GM12878 (cell line): ENCODE measurements around the gene SVIP. TPM values are rescaled to one million over a fixed set of nuclear protein-coding genes. Genes with fewer than 3 reads are reported as not detected.
A peak's percentile ranks its signal among the peaks of the same experiment; 100 is the strongest.

Experiments
- ATAC-seq: fragments of 200-7000 bp; cut with Tn5 transposase; 3 replicates; pipeline ENCODE4 v1.9.1; 2020; ENCODE audit warnings: mild to moderate bottlenecking, moderate library complexity
- BruUV-seq: library from RNA; stranded (reverse); fragments of 400-500 nt; replicated peaks from 2 replicates; lab custom pipeline; 2021; lab: Mats Ljungman, UMichigan
- CTCF ChIA-PET: fragments of 300-600 bp; sonication (Branson Sonifier 250); formaldehyde crosslinking; extraction: SDS; loops from one replicate; lab custom pipeline; 2021; ENCODE audit warnings: inconsistent platforms; lab: Yijun Ruan, JAX
- POLR2A ChIA-PET: fragments of 350-600 bp; formaldehyde crosslinking; extraction: SDS; loops from one replicate; lab custom pipeline; 2021; ENCODE audit warnings: inconsistent platforms; lab: Charles Lee
- RAD21 ChIA-PET: fragments of 300-600 bp; sonication (Branson Sonifier 250); formaldehyde crosslinking; loops from one replicate; lab custom pipeline; 2023; ENCODE audit warnings: antibody characterized with exemption; ENCODE audit not compliant: unreplicated experiment; lab: Charles Lee
- SMC1A ChIA-PET: fragments of 300-600 bp; sonication (Branson Sonifier 250); formaldehyde crosslinking; loops from one replicate; lab custom pipeline; 2023; ENCODE audit not compliant: unreplicated experiment, uncharacterized antibody; lab: Charles Lee
- DNase-seq: peaks from one replicate; pipeline ENCODE4 v3.0.0-alpha.2; 2011; ENCODE audit warnings: low read depth, low spot score
- FAIRE-seq: peaks from 3 replicates; lab custom pipeline; 2011; peaks lifted over from hg19 to GRCh38; lab: Jason Lieb, UNC
- H2AFZ ChIP-seq: 2 replicates; pipeline ENCODE4 v1.6.0; 2011; ENCODE audit warnings: low read depth, low read length, control low read depth; ENCODE audit not compliant: control insufficient read depth
- H3K27ac ChIP-seq: 2 replicates; pipeline ENCODE4 v1.5.1; 2011; ENCODE audit warnings: control low read depth; ENCODE audit not compliant: control insufficient read depth, insufficient read depth
- H3K27me3 ChIP-seq, 2 experiments: replicated peaks in 1 of 2; 2 replicates each; pipeline versions ENCODE4 v1.6.0 to v1.6.1; 2011; ENCODE audit warnings: low read length in 1 of 2; ENCODE audit not compliant: control insufficient read depth in 2 of 2, insufficient read depth in 2 of 2
- H3K36me3 ChIP-seq, 2 experiments: 2 replicates each; pipeline ENCODE4 v1.5.1; 2011; ENCODE audit warnings: low read length in 1 of 2; ENCODE audit not compliant: control insufficient read depth in 2 of 2, insufficient read depth in 2 of 2
- H3K4me1 ChIP-seq: 2 replicates; pipeline ENCODE4 v1.6.1; 2011; ENCODE audit warnings: mild to moderate bottlenecking, low read length, moderate library complexity, mixed read lengths; ENCODE audit not compliant: control insufficient read depth, insufficient read depth
- H3K4me2 ChIP-seq: 2 replicates; pipeline ENCODE4 v1.6.0; 2011; ENCODE audit warnings: control low read depth; ENCODE audit not compliant: control insufficient read depth, insufficient read depth
- H3K4me3 ChIP-seq: fragments of 200-600 bp; sonication (generic); 2 replicates; pipeline ENCODE4 v1.5.1; 2016
- H3K79me2 ChIP-seq: 2 replicates; pipeline ENCODE4 v1.6.0; 2011; ENCODE audit warnings: low read length; ENCODE audit not compliant: control insufficient read depth, insufficient read depth
- H3K9ac ChIP-seq: 2 replicates; pipeline ENCODE4 v1.8.0; 2011; ENCODE audit warnings: low read length, control low read depth, mixed read lengths; ENCODE audit not compliant: control insufficient read depth, insufficient read depth
- H3K9me3 ChIP-seq: replicated peaks from 3 replicates; pipeline ENCODE4 v1.5.1; 2011; ENCODE audit warnings: mild to moderate bottlenecking, low read length; ENCODE audit not compliant: control insufficient read depth, insufficient read depth
- H4K20me1 ChIP-seq: 2 replicates; pipeline ENCODE4 v1.6.0; 2011; ENCODE audit not compliant: control insufficient read depth, insufficient read depth
- BCLAF1 ChIP-seq: fragments of 450-650 bp; IDR thresholded peaks from 2 replicates; pipeline ENCODE4 v1.6.1; 2017; ENCODE audit warnings: antibody characterized with exemption, mild to moderate bottlenecking, moderate library complexity
- HDGF ChIP-seq: fragments of 450-650 bp; IDR thresholded peaks from 2 replicates; pipeline ENCODE4 v1.6.1; 2016; ENCODE audit warnings: antibody characterized with exemption
- MLLT1 ChIP-seq: fragments of 450-650 bp; IDR thresholded peaks from 2 replicates; pipeline ENCODE4 v1.6.1; 2016; ENCODE audit warnings: mild to moderate bottlenecking
- MTA3 ChIP-seq: IDR thresholded peaks from 2 replicates; pipeline ENCODE4 v1.6.1; 2012; ENCODE audit warnings: low read length, inconsistent platforms, borderline replicate concordance
- NBN ChIP-seq: fragments of 450-650 bp; IDR thresholded peaks from 2 replicates; pipeline ENCODE4 v1.6.1; 2016
- NFXL1 ChIP-seq: fragments of 450-650 bp; IDR thresholded peaks from 2 replicates; pipeline ENCODE4 v1.6.1; 2017; ENCODE audit warnings: antibody characterized with exemption, mild to moderate bottlenecking, borderline replicate concordance
- NFYA ChIP-seq: IDR thresholded peaks from 2 replicates; pipeline ENCODE4 v1.6.1; 2011; ENCODE audit warnings: low read depth, mild to moderate bottlenecking, low read length, improper control_type of control experiment, borderline replicate concordance
- STAT3 ChIP-seq: IDR thresholded peaks from 2 replicates; pipeline ENCODE4 v1.6.1; 2011; ENCODE audit warnings: low read depth, low read length, improper control_type of control experiment
- WGBS: methylation state at CpG from one replicate; pipeline ENCODE4 v1.1.6; 2016; ENCODE audit warnings: low lambda C conversion rate; ENCODE audit not compliant: insufficient replicate concordance, insufficient coverage; ENCODE audit errors: missing lambda C conversion rate; 5-methylcytosine and 5-hydroxymethylcytosine counted together
- in situ Hi-C: fragments of 300-500 bp; cut with MboI; formaldehyde crosslinking; loops from 9 replicates; pipeline ENCODE4 v1.14.3; 2018; ENCODE audit warnings: mixed read lengths
- intact Hi-C: fragments of 100-400 bp; cut with micrococcal nuclease; formaldehyde crosslinking; loops from one replicate; pipeline ENCODE4 v1.14.2; 2022; ENCODE audit not compliant: unreplicated experiment
- polyA plus RNA-seq, 11 experiments: library from polyadenylated mRNA; depleted of rRNA in 4 of 11; unstranded in 6 of 11; stranded (reverse) in 5 of 11; fragments of >200 nt; fragmentation: Nextera tagmentation in 4 of 11; fragmentation: Illumina TruSeq in 1 of 11; extraction: Ambion mirVana in 4 of 11; extraction: Trizol in 1 of 11; gene quantifications; 1 replicate in 1 of 11; 2 replicates in 10 of 11; pipeline versions ENCODE4 v1.2.1 to v1.2.3, GENCODE V29; 2011 to 2016; ENCODE audit warnings: inconsistent platforms in 2 of 11, missing spikeins in 2 of 11, low read depth in 1 of 11
- total RNA-seq, 4 experiments: library from RNA; depleted of rRNA in 3 of 4; stranded (reverse); fragments of >200 nt in 3 of 4; fragmentation: Illumina TruSeq in 1 of 4; extraction: Trizol in 1 of 4; gene quantifications; 2 replicates each; pipeline versions ENCODE4 v1.2.1 to v1.2.3, GENCODE V29; 2013 to 2021
- TF ChIP-seq, protein P1 (sequence below): fragments of 450-650 bp; IDR thresholded peaks from 2 replicates; pipeline ENCODE4 v1.6.1; 2017; ENCODE audit warnings: mild to moderate bottlenecking, moderate library complexity

The SVIP gene
- total and polyA plus RNA-seq, 10 of the 15 experiments (the other 5 are each of a cell fraction or from before 2014, with no cell fraction given): 17.8 to 78.0 (median 55.4) TPM

GRCh38 chr11:22775248-22775647 lies 54.4 kb downstream of the SVIP start (continued):
- TF ChIP-seq BCLAF1: no peak
- TF ChIP-seq MTA3: no peak
- no peak for TF ChIP-seq NFXL1
- no peak for TF ChIP-seq NFYA

GRCh38 chr11:22774716-22775115 lies 54.9 kb downstream of the SVIP start:
- ChIA-PET RAD21 (interaction anchor here (0.8 to 4.8 kb wide), 10 partner anchors 12 to 117 kb away, joined by 3 to 47 read pairs (median 4); no protein-coding TSS in a partner anchor), CTCF (interaction anchor here (0.9 to 6.5 kb wide), 4 partner anchors 10 to 103 kb away, joined by 3 to 77 read pairs (median 5); no protein-coding TSS in a partner anchor)
- no peaks in the 10 kb centered on the region for H3K27me3 ChIP-seq
- H3K4me1 ChIP-seq: peaks cover 3% of the 10 kb centered on the region; the same call in 1 of the 2 replicates
- BruUV-seq: TSS peak; percentile 40
- 0 out of 2 replicates have a peak overlapping the region, but pooled peaks have one; percentile 26 for H3K4me3 ChIP-seq
- intact Hi-C loops: no loop called here
- no peak for FAIRE-seq
- 50% methylated on average over 2 of the region's 2 CpGs for WGBS
- H3K27ac ChIP-seq: peak overlapping the region; percentile 45
- H3K36me3 ChIP-seq: no peaks in the 10 kb centered on the region
- H3K9ac ChIP-seq: peak overlapping the region; percentile 51
- no peaks in the 10 kb centered on the region for H4K20me1 ChIP-seq
- TF ChIP-seq HDGF (0 out of 2 replicates have a peak, but pooled peaks have one; percentile 75), STAT3 (no peak), NBN (peak; percentile 60; the same call in 1 of the 2 replicates), MLLT1 (peak; percentile 57; the same call in 1 of the 2 replicates)
- TF ChIP-seq, protein P1, sequence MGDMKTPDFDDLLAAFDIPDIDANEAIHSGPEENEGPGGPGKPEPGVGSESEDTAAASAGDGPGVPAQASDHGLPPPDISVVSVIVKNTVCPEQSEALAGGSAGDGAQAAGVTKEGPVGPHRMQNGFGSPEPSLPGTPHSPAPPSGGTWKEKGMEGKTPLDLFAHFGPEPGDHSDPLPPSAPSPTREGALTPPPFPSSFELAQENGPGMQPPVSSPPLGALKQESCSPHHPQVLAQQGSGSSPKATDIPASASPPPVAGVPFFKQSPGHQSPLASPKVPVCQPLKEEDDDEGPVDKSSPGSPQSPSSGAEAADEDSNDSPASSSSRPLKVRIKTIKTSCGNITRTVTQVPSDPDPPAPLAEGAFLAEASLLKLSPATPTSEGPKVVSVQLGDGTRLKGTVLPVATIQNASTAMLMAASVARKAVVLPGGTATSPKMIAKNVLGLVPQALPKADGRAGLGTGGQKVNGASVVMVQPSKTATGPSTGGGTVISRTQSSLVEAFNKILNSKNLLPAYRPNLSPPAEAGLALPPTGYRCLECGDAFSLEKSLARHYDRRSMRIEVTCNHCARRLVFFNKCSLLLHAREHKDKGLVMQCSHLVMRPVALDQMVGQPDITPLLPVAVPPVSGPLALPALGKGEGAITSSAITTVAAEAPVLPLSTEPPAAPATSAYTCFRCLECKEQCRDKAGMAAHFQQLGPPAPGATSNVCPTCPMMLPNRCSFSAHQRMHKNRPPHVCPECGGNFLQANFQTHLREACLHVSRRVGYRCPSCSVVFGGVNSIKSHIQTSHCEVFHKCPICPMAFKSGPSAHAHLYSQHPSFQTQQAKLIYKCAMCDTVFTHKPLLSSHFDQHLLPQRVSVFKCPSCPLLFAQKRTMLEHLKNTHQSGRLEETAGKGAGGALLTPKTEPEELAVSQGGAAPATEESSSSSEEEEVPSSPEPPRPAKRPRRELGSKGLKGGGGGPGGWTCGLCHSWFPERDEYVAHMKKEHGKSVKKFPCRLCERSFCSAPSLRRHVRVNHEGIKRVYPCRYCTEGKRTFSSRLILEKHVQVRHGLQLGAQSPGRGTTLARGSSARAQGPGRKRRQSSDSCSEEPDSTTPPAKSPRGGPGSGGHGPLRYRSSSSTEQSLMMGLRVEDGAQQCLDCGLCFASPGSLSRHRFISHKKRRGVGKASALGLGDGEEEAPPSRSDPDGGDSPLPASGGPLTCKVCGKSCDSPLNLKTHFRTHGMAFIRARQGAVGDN: peak; percentile 75
- TF ChIP-seq, all 136 proteins: peak for 4
- no peaks in the 10 kb centered on the region for H3K9me3 ChIP-seq
- in situ Hi-C loops: no loop called here
- peak overlapping the region; percentile 63 for H3K4me2 ChIP-seq
- no peak for DNase-seq
- ChIA-PET SMC1A (interaction anchor here (0.9 to 14.6 kb wide), 14 partner anchors 10 to 117 kb away, joined by 3 to 251 read pairs (median 4); no protein-coding TSS in a partner anchor), POLR2A (interaction anchor here (0.5 to 3.3 kb wide), 5 partner anchors 12 to 179 kb away, joined by 3 to 17 read pairs (median 3); no protein-coding TSS in a partner anchor)
- no peaks in the 10 kb centered on the region for H3K79me2 ChIP-seq
- H2AFZ ChIP-seq: peak overlapping the region; percentile 71
- peak; percentile 64 for ATAC-seq
